ENCODE results near the gene IER5. TPM values are rescaled to one million over a fixed set of nuclear protein-coding genes. Genes with fewer than 3 reads are reported as not detected.

Gene IER5
- total and polyA plus RNA-seq, 9 of the 15 experiments (the other 6 are each of a cell fraction or from before 2014, with no cell fraction given), result 2.4 to 32.1 (median 12.0) TPM

DNA sequence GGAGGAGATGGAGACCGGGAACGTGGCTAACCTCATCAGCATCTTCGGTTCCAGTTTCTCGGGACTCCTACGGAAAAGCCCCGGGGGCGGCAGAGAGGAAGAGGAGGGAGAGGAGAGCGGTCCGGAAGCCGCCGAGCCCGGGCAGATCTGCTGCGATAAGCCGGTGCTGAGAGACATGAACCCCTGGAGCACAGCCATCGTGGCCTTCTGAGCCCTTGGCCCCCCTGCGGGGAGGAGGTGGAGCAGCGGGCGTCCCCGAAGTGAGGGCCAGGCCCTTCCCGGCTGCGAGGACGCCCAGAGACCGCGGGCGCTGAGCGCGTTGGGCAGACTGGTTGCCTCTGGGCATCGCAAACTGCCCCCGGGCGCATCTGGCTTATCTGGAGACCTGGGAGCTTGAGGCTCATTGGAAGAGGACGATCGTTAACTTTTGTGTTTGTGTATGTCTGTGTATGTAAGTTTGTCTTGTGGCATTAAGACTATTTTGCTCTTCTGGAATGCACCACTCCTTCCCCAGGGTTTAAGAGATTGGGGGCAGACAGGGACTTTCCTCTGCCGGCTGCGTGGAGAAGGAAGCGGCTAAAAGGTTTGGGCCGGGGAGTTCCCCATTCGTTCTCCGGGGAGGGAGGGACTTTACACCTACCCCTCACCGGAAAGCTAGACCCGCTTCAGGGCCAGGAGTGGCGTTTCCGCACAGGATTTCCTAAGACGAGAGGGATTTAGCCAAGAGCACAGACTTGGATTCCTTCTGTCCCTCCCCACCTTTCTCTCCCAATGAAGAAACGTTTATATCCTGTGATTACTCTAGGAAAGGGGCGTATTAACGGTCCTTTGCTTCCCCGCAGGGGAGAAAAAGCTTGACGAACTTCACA lies 1.4 kb downstream of the IER5 start (continued):
- TF ChIP-seq, protein P1, sequence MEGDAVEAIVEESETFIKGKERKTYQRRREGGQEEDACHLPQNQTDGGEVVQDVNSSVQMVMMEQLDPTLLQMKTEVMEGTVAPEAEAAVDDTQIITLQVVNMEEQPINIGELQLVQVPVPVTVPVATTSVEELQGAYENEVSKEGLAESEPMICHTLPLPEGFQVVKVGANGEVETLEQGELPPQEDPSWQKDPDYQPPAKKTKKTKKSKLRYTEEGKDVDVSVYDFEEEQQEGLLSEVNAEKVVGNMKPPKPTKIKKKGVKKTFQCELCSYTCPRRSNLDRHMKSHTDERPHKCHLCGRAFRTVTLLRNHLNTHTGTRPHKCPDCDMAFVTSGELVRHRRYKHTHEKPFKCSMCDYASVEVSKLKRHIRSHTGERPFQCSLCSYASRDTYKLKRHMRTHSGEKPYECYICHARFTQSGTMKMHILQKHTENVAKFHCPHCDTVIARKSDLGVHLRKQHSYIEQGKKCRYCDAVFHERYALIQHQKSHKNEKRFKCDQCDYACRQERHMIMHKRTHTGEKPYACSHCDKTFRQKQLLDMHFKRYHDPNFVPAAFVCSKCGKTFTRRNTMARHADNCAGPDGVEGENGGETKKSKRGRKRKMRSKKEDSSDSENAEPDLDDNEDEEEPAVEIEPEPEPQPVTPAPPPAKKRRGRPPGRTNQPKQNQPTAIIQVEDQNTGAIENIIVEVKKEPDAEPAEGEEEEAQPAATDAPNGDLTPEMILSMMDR (IDR thresholded peaks at IDR 0.05 in 2 of 3, conservative IDR thresholded peaks at IDR 0.05 in 1 of 3; ENCODE audit: insufficient read depth in 2 of 3, low read depth in 1 of 3, low read length in 3 of 3), result peak in 1 of 3 experiments; percentile 6; a peak in 1 of 6 replicates
- TF ChIP-seq SMAD4 (CRISPR knock-in tag; conservative IDR thresholded peaks at IDR 0.05), result peak; percentile 88
- TF ChIP-seq, protein P2, sequence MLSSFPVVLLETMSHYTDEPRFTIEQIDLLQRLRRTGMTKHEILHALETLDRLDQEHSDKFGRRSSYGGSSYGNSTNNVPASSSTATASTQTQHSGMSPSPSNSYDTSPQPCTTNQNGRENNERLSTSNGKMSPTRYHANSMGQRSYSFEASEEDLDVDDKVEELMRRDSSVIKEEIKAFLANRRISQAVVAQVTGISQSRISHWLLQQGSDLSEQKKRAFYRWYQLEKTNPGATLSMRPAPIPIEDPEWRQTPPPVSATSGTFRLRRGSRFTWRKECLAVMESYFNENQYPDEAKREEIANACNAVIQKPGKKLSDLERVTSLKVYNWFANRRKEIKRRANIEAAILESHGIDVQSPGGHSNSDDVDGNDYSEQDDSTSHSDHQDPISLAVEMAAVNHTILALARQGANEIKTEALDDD (IDR thresholded peaks at IDR 0.05), result no peak
- TF ChIP-seq, protein P3, sequence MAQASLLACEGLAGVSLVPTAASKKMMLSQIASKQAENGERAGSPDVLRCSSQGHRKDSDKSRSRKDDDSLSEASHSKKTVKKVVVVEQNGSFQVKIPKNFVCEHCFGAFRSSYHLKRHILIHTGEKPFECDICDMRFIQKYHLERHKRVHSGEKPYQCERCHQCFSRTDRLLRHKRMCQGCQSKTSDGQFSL (CRISPR knock-in tag; IDR thresholded peaks at IDR 0.05), result 0 out of 2 replicates have a peak, but pooled peaks have one; percentile 4
- TF ChIP-seq, protein P3 (tag; IDR thresholded peaks at IDR 0.05), result no peak
- TF ChIP-seq, protein P4, sequence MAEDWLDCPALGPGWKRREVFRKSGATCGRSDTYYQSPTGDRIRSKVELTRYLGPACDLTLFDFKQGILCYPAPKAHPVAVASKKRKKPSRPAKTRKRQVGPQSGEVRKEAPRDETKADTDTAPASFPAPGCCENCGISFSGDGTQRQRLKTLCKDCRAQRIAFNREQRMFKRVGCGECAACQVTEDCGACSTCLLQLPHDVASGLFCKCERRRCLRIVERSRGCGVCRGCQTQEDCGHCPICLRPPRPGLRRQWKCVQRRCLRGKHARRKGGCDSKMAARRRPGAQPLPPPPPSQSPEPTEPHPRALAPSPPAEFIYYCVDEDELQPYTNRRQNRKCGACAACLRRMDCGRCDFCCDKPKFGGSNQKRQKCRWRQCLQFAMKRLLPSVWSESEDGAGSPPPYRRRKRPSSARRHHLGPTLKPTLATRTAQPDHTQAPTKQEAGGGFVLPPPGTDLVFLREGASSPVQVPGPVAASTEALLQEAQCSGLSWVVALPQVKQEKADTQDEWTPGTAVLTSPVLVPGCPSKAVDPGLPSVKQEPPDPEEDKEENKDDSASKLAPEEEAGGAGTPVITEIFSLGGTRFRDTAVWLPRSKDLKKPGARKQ (CRISPR knock-in tag; IDR thresholded peaks at IDR 0.05), result no peak
- TF ChIP-seq, protein P5, sequence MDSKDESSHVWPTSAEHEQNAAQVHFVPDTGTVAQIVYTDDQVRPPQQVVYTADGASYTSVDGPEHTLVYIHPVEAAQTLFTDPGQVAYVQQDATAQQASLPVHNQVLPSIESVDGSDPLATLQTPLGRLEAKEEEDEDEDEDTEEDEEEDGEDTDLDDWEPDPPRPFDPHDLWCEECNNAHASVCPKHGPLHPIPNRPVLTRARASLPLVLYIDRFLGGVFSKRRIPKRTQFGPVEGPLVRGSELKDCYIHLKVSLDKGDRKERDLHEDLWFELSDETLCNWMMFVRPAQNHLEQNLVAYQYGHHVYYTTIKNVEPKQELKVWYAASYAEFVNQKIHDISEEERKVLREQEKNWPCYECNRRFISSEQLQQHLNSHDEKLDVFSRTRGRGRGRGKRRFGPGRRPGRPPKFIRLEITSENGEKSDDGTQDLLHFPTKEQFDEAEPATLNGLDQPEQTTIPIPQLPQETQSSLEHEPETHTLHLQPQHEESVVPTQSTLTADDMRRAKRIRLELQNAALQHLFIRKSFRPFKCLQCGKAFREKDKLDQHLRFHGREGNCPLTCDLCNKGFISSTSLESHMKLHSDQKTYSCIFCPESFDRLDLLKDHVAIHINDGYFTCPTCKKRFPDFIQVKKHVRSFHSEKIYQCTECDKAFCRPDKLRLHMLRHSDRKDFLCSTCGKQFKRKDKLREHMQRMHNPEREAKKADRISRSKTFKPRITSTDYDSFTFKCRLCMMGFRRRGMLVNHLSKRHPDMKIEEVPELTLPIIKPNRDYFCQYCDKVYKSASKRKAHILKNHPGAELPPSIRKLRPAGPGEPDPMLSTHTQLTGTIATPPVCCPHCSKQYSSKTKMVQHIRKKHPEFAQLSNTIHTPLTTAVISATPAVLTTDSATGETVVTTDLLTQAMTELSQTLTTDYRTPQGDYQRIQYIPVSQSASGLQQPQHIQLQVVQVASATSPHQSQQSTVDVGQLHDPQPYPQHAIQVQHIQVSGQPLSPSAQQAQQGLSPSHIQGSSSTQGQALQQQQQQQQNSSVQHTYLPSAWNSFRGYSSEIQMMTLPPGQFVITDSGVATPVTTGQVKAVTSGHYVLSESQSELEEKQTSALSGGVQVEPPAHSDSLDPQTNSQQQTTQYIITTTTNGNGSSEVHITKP (IDR thresholded peaks at IDR 0.05; ENCODE audit: partially characterized antibody), result peak; percentile 77
- TF ChIP-seq ZNF766 (CRISPR knock-in tag; conservative IDR thresholded peaks at IDR 0.05), result no peak
- TF ChIP-seq, protein P6, sequence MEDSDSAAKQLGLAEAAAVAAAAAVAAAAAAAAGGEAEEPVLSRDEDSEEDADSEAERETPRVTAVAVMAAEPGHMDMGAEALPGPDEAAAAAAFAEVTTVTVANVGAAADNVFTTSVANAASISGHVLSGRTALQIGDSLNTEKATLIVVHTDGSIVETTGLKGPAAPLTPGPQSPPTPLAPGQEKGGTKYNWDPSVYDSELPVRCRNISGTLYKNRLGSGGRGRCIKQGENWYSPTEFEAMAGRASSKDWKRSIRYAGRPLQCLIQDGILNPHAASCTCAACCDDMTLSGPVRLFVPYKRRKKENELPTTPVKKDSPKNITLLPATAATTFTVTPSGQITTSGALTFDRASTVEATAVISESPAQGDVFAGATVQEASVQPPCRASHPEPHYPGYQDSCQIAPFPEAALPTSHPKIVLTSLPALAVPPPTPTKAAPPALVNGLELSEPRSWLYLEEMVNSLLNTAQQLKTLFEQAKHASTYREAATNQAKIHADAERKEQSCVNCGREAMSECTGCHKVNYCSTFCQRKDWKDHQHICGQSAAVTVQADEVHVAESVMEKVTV (CRISPR knock-in tag; IDR thresholded peaks at IDR 0.05), result no peak
- TF ChIP-seq, protein P7, sequence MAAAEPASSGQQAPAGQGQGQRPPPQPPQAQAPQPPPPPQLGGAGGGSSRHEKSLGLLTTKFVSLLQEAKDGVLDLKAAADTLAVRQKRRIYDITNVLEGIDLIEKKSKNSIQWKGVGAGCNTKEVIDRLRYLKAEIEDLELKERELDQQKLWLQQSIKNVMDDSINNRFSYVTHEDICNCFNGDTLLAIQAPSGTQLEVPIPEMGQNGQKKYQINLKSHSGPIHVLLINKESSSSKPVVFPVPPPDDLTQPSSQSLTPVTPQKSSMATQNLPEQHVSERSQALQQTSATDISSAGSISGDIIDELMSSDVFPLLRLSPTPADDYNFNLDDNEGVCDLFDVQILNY (CRISPR knock-in tag; IDR thresholded peaks at IDR 0.05), result peak; percentile 69; the same call in 1 of the 2 replicates
- TF ChIP-seq SMC3 (conservative IDR thresholded peaks at IDR 0.05; ENCODE audit: insufficient read depth, low read depth, low read length), result 0 out of 2 replicates have a peak, but pooled peaks have one; percentile 3
- peak; percentile 30 to 35; a peak in 2 of 4 replicates for TF ChIP-seq NRF1 (conservative IDR thresholded peaks at IDR 0.05 in 1 of 2, IDR thresholded peaks at IDR 0.05 in 1 of 2)
